B cell (primary cell): ENCODE results near the gene MSH3. TPM values are rescaled to one million over a fixed set of nuclear protein-coding genes. Genes with fewer than 3 reads are reported as not detected.
A peak's percentile ranks its signal among the peaks of the same experiment; 100 is the strongest.

Experiments used
- ATAC-seq: fragments of 200-7000 bp; cut with Tn5 transposase; one replicate; pipeline ENCODE4 v1.10.0; 2021; ENCODE audit warnings: low read depth, mild to moderate bottlenecking, moderate number of reproducible peaks, moderate library complexity
- CTCF ChIA-PET: fragments of 350-600 bp; sonication (Branson Sonifier 250); formaldehyde crosslinking; loops from one replicate; lab custom pipeline; 2021; ENCODE audit warnings: antibody characterized with exemption, inconsistent platforms; lab: Charles Lee
- POLR2A ChIA-PET: fragments of 350-600 bp; sonication (Branson Sonifier 250); formaldehyde crosslinking; loops from one replicate; lab custom pipeline; 2021; ENCODE audit warnings: antibody characterized with exemption; lab: Charles Lee
- DNase-seq: peaks from one replicate; pipeline ENCODE4 v3.0.0; 2013
- H2AFZ ChIP-seq: 2 replicates; pipeline ENCODE4 v1.6.1; 2012; ENCODE audit warnings: mild to moderate bottlenecking, low read depth, low read length; ENCODE audit not compliant: insufficient read depth, poor library complexity, severe bottlenecking
- H3K27ac ChIP-seq, 2 donors: 1 replicate in 1 of 2; 2 replicates in 1 of 2; pipeline ENCODE4 v1.5.1; 2012 to 2013; ENCODE audit warnings: low read length in 2 of 2, mild to moderate bottlenecking in 2 of 2, moderate library complexity in 1 of 2
- H3K27me3 ChIP-seq, 4 experiments: fragments of 200-600 bp in 1 of 4; sonication (generic) in 1 of 4; replicated peaks in 1 of 4; 1 replicate in 2 of 4; 2 replicates in 2 of 4; pipeline versions ENCODE4 v1.6.1 to v1.7.0; 2013 to 2016; ENCODE audit warnings: low read length in 3 of 4, mild to moderate bottlenecking in 2 of 4, mixed read lengths in 1 of 4, moderate library complexity in 1 of 4; ENCODE audit not compliant: insufficient read depth in 4 of 4, control insufficient read depth in 3 of 4; ENCODE audit errors: control extremely low read depth in 1 of 4
- H3K36me3 ChIP-seq, 2 experiments: replicated peaks in 1 of 2; 1 replicate in 1 of 2; 2 replicates in 1 of 2; pipeline versions ENCODE4 v1.6.1 to v1.7.1; 2013; ENCODE audit warnings: low read length in 1 of 2; ENCODE audit not compliant: insufficient read depth in 2 of 2, control insufficient read depth in 1 of 2; ENCODE audit errors: control extremely low read depth in 1 of 2, extremely low read depth in 1 of 2
- H3K4me1 ChIP-seq, 2 donors: fragments of 200-600 bp in 1 of 2; sonication (generic) in 1 of 2; 1 replicate in 1 of 2; 2 replicates in 1 of 2; pipeline versions ENCODE4 v1.5.1 to v1.6.1; 2013 to 2017; ENCODE audit warnings: low read length in 2 of 2; ENCODE audit not compliant: control insufficient read depth in 2 of 2, insufficient read depth in 2 of 2
- H3K4me2 ChIP-seq: replicated peaks from 2 replicates; pipeline ENCODE3; 2012; ENCODE audit warnings: mild to moderate bottlenecking, low read depth, low read length; ENCODE audit not compliant: poor library complexity, severe bottlenecking
- H3K4me3 ChIP-seq, 5 experiments: fragments of 200-600 bp in 1 of 5; sonication (generic) in 1 of 5; 1 replicate in 3 of 5; 2 replicates in 2 of 5; pipeline versions ENCODE4 v1.5.1 to v1.7.0; 2011 to 2016; ENCODE audit warnings: low read length in 4 of 5, mild to moderate bottlenecking in 4 of 5, low read depth in 2 of 5, control low read depth in 1 of 5, moderate library complexity in 1 of 5; ENCODE audit not compliant: insufficient read depth in 1 of 5; ENCODE audit errors: control extremely low read depth in 1 of 5, extremely low read depth in 1 of 5
- H3K79me2 ChIP-seq: fragments of 200-600 bp; sonication (generic); one replicate; pipeline ENCODE4 v1.6.0; 2016; ENCODE audit warnings: low read length; ENCODE audit not compliant: control insufficient read depth, insufficient read depth
- H3K9ac ChIP-seq: fragments of 200-600 bp; sonication (generic); 2 replicates; pipeline ENCODE4 v1.6.1; 2017; ENCODE audit warnings: mild to moderate bottlenecking, low read length, moderate library complexity
- H3K9me3 ChIP-seq, 3 donors: one replicate each; pipeline versions ENCODE4 v1.6.1 to v1.7.1; 2013; ENCODE audit warnings: low read length in 2 of 3; ENCODE audit not compliant: control insufficient read depth in 2 of 3, insufficient read depth in 1 of 3; ENCODE audit errors: control extremely low read depth in 1 of 3
- H4K20me1 ChIP-seq: 2 replicates; pipeline ENCODE4 v1.6.0; 2012; ENCODE audit warnings: mild to moderate bottlenecking, low read length; ENCODE audit not compliant: insufficient read depth, control insufficient read depth, poor library complexity, severe bottlenecking
- H3K27ac Mint-ChIP-seq: one replicate; pipeline ENCODE4 v1.8.0; 2021; ENCODE audit warnings: mixed read lengths
- H3K27me3 Mint-ChIP-seq: one replicate; pipeline ENCODE4 v1.8.0; 2021; ENCODE audit warnings: mixed read lengths
- H3K4me1 Mint-ChIP-seq: one replicate; pipeline ENCODE4 v1.8.0; 2021; ENCODE audit warnings: mixed read lengths
- H3K4me3 Mint-ChIP-seq: one replicate; pipeline ENCODE4 v1.8.0; 2021; ENCODE audit warnings: mixed read lengths
- H3K9me3 Mint-ChIP-seq: one replicate; pipeline ENCODE4 v1.8.0; 2022; ENCODE audit warnings: mixed read lengths; ENCODE audit not compliant: insufficient read depth
- CTCF ChIP-seq: fragments of 200-600 bp; IDR thresholded peaks from one replicate; pipeline ENCODE4 v1.8.0; 2022; ENCODE audit warnings: antibody characterized with exemption, mild to moderate bottlenecking
- EZH2 ChIP-seq: IDR thresholded peaks from 2 replicates; pipeline ENCODE4 v1.6.1; 2012; ENCODE audit warnings: borderline replicate concordance, low read depth, mild to moderate bottlenecking, moderate library complexity, low read length; ENCODE audit not compliant: insufficient read depth, poor library complexity, severe bottlenecking
- whole genome bisulfite sequencing: methylation state at CpG from one replicate; pipeline ENCODE4 v1.1.5; 2013; ENCODE audit warnings: missing lambda C conversion rate; ENCODE audit not compliant: insufficient coverage; 5-methylcytosine and 5-hydroxymethylcytosine counted together
- intact Hi-C: fragments of 100-400 bp; cut with micrococcal nuclease; formaldehyde crosslinking; loops from one replicate; pipeline ENCODE4 v1.10.0; 2022
- polyA plus RNA-seq: library from polyadenylated mRNA; depleted of rRNA; stranded (reverse); fragments of >200 nt; gene quantifications from 2 replicates; pipeline ENCODE4 v1.2.3, GENCODE V29; 2012
- total RNA-seq, 2 donors: library from RNA; stranded (reverse); fragments of 120-200 nt in 1 of 2; gene quantifications; 1 replicate in 1 of 2; 2 replicates in 1 of 2; pipeline versions ENCODE4 v1.2.3 to v1.2.4, GENCODE V29; 2013 to 2022

MSH3 gene
- total and polyA plus RNA-seq, 2 donors (not counting 1 experiment from before 2014, with no cell fraction given), result 3.5 to 26.3 TPM

DNA sequence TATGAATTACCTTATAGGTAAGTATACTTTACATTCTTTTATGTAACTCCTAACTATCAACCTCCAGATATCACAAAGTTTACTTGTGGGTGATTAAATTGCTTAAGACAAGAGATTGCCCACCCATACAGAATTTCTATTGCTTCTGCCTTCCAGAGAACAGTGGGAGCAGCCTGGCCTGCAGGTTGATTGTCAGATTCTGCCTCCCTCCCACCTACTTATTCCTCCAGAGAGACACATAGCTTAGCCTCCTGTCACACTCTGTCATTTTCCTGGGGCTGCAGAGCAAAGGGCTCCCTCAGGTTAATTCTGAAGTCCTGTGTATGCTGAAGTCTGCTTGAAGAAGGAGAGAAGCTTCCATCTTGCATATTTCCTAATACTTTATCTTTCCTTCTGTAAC lies 48.8 kb downstream of the MSH3 start:
- intact Hi-C loops, result no loop called here
- CTCF ChIA-PET, result interaction anchor here (0.6 kb wide), 1 partner anchor 80 kb away, joined by 6 read pairs; no protein-coding TSS in a partner anchor
- H3K4me1 Mint-ChIP-seq, result peaks cover 23% of the 10 kb centered on the region

DNA sequence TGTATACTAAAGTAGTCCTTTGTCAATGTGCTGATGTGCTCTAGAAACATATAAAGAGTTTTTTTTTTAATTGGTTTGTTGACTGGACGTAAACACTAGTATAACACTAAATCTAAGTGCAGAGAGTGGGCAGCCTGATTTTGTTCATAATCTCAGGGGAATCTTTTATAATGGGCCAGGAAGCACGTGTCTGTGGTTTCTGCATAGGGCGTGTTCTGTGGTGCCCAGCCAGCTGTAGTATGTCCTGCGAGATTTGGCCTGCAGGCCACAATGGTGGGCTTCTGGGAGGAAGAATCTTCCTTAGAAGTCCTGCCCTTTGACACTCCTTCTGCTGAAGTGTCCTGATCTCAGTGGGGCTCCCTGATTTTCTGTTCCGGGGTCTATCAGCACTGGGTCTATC lies 49.3 kb downstream of the MSH3 start:
- ATAC-seq, result no peak
- H3K27me3 ChIP-seq, result no peaks in the 10 kb centered on the region
- Mint-ChIP-seq H3K27ac (no peak overlapping the region), H3K4me3 (peak overlapping the region; percentile 37), H3K9me3 (no peaks in the 10 kb centered on the region), H3K27me3 (no peaks in the 10 kb centered on the region), H3K4me1 (peaks cover 23% of the 10 kb centered on the region)
- H3K4me3 ChIP-seq, result no peak overlapping the region
- H4K20me1 ChIP-seq, result no peaks in the 10 kb centered on the region
- no peak for DNase-seq
- H3K27ac ChIP-seq, result no peak overlapping the region
- intact Hi-C loops, result no loop called here
- H2AFZ ChIP-seq, result no peak overlapping the region
- peaks cover 7 to 8% of the 10 kb centered on the region in 2 experiments for H3K36me3 ChIP-seq
- CTCF ChIA-PET, result no interaction called here
- H3K4me1 ChIP-seq, result peaks cover 12% of the 10 kb centered on the region in 2 donors
- no peak overlapping the region for H3K9ac ChIP-seq
- no peak for TF ChIP-seq EZH2
- no peak for TF ChIP-seq CTCF
- no peaks in the 10 kb centered on the region for H3K79me2 ChIP-seq
- POLR2A ChIA-PET, result no interaction called here
- H3K4me2 ChIP-seq, result peak overlapping the region; percentile 36
- 25% methylated on average over 4 of the region's 5 CpGs for WGBS
- peaks cover 0 to 8% (median 0%) of the 10 kb centered on the region in 3 donors for H3K9me3 ChIP-seq

More for the DNA sequence above, 48.8 kb downstream of the MSH3 start:
- Histone ChIP-seq H2AFZ (no peak overlapping the region), H3K4me2 (peak overlapping the region; percentile 36), H3K27me3 (no peaks in the 10 kb centered on the region), H3K36me3 (peaks cover 8 to 10% of the 10 kb centered on the region in 2 experiments), H3K9ac (no peak overlapping the region), H3K27ac (no peak overlapping the region), H3K4me3 (no peak overlapping the region), H3K9me3 (peaks cover 0 to 8% (median 0%) of the 10 kb centered on the region in 3 donors), H4K20me1 (no peaks in the 10 kb centered on the region), H3K79me2 (no peaks in the 10 kb centered on the region), H3K4me1 (peaks cover 12% of the 10 kb centered on the region in 2 donors)
- Mint-ChIP-seq H3K9me3 (no peaks in the 10 kb centered on the region), H3K27me3 (no peaks in the 10 kb centered on the region), H3K4me3 (no peak overlapping the region), H3K27ac (no peak overlapping the region)
- POLR2A ChIA-PET, result no interaction called here
- ATAC-seq (no peak), DNase-seq (no peak)
- TF ChIP-seq CTCF, result no peak
- no peak for TF ChIP-seq EZH2
